SK-N-SH treated with all-trans-retinoic acid at 6 μM for 48 hours (cell line): ENCODE results near the gene DYRK4.

Experiments used
- ARNTL ChIP-seq: fragments of 450-650 bp; formaldehyde crosslinking; IDR thresholded peaks from 2 replicates; pipeline ENCODE4 v1.5.0; 2020; ENCODE audit warnings: low read depth, mild to moderate bottlenecking, moderate library complexity, borderline replicate concordance
- CSDC2 ChIP-seq: fragments of 250-450 bp; sonication (Bioruptor Pico); IDR thresholded peaks from 2 replicates; pipeline ENCODE4 v1.5.0; 2020; ENCODE audit warnings: mild to moderate bottlenecking, moderate library complexity
- GLIS3 ChIP-seq: fragments of 250-450 bp; sonication (Bioruptor Pico); IDR thresholded peaks from 2 replicates; pipeline ENCODE4 v1.5.0; 2020; ENCODE audit warnings: mild to moderate bottlenecking, moderate library complexity
- PATZ1 ChIP-seq: fragments of 250-450 bp; sonication (Bioruptor Pico); IDR thresholded peaks from 2 replicates; pipeline ENCODE4 v1.8.0; 2020; ENCODE audit warnings: mild to moderate bottlenecking, moderate library complexity, borderline replicate concordance
- SNAI2 ChIP-seq: fragments of 250-450 bp; sonication (Bioruptor Pico); IDR thresholded peaks from 2 replicates; pipeline ENCODE4 v1.5.0; 2020; ENCODE audit warnings: mild to moderate bottlenecking, moderate library complexity
- TCF4 ChIP-seq: fragments of 250-450 bp; sonication (Bioruptor Pico); IDR thresholded peaks from 2 replicates; pipeline ENCODE4 v1.8.0; 2021; ENCODE audit warnings: mild to moderate bottlenecking, moderate library complexity, borderline replicate concordance
- TSHZ2 ChIP-seq: fragments of 250-450 bp; sonication (Bioruptor Pico); IDR thresholded peaks from 2 replicates; pipeline ENCODE4 v1.5.0; 2020; ENCODE audit warnings: mild to moderate bottlenecking, moderate library complexity
- ZC3H10 ChIP-seq: fragments of 250-450 bp; sonication (Bioruptor Pico); IDR thresholded peaks from 2 replicates; pipeline ENCODE4 v1.5.1; 2021; ENCODE audit warnings: mild to moderate bottlenecking, moderate library complexity
- ZFP3 ChIP-seq: fragments of 250-450 bp; sonication (Bioruptor Pico); IDR thresholded peaks from 2 replicates; pipeline ENCODE4 v1.5.0; 2020; ENCODE audit warnings: mild to moderate bottlenecking, moderate library complexity
- ZNF565 ChIP-seq: fragments of 450-650 bp; formaldehyde crosslinking; conservative IDR thresholded peaks from 2 replicates; pipeline ENCODE4 v1.5.0; 2020; ENCODE audit warnings: low read depth, mild to moderate bottlenecking, moderate library complexity
- ZNF70 ChIP-seq: fragments of 450-650 bp; formaldehyde crosslinking; IDR thresholded peaks from 2 replicates; pipeline ENCODE4 v1.5.0; 2020; ENCODE audit warnings: mild to moderate bottlenecking, moderate library complexity

GRCh38 chr12:4540170-4540569, 21.8 kb upstream of the DYRK4 start:
- TF ChIP-seq ZFP3 (CRISPR knock-in tag) (no peak), ARNTL (no peak), CSDC2 (CRISPR knock-in tag) (no peak), TCF4 (CRISPR knock-in tag) (no peak), GLIS3 (CRISPR knock-in tag) (no peak), PATZ1 (CRISPR knock-in tag) (no peak), ZNF70 (CRISPR knock-in tag) (no peak), ZC3H10 (CRISPR knock-in tag) (no peak), ZNF565 (no peak), SNAI2 (CRISPR knock-in tag) (no peak), TSHZ2 (CRISPR knock-in tag) (no peak)
